Measurements from ENCODE around the gene IL2RA.

DNA sequence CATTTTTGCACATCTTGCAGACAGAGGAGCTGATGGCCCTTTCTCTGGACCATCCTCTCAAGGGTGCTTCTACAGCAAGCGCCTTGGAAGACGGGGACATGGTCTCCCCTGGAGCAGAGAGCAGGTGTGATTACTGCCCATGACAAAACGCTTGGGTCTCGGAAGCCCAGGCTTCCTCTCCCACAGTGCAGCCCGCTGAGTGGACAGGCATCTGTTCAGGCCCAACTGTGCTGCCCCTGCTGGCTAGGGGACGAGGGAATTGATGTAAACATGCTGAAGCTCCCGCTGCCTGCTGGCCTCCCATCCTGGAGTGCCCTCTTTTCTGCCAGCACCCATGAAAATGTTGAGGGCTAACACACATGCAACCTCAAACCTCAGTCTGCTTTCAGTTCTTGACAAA lies 99.1 kb downstream of the IL2RA start:
- TF ChIP-seq, protein P1, sequence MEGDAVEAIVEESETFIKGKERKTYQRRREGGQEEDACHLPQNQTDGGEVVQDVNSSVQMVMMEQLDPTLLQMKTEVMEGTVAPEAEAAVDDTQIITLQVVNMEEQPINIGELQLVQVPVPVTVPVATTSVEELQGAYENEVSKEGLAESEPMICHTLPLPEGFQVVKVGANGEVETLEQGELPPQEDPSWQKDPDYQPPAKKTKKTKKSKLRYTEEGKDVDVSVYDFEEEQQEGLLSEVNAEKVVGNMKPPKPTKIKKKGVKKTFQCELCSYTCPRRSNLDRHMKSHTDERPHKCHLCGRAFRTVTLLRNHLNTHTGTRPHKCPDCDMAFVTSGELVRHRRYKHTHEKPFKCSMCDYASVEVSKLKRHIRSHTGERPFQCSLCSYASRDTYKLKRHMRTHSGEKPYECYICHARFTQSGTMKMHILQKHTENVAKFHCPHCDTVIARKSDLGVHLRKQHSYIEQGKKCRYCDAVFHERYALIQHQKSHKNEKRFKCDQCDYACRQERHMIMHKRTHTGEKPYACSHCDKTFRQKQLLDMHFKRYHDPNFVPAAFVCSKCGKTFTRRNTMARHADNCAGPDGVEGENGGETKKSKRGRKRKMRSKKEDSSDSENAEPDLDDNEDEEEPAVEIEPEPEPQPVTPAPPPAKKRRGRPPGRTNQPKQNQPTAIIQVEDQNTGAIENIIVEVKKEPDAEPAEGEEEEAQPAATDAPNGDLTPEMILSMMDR (conservative IDR thresholded peaks at IDR 0.05; ENCODE audit: low read length) = no peak
- TF ChIP-seq EZH2phosphoT487 (IDR thresholded peaks at IDR 0.05; ENCODE audit: borderline replicate concordance) = no peak
